ENCODE measurements around the gene KLHL26. TPM values are rescaled to one million over a fixed set of nuclear protein-coding genes. Genes with fewer than 3 reads are reported as not detected.

KLHL26 gene
- total and polyA plus RNA-seq, 2 of the 13 experiments (the other 11 are each of a cell fraction or from before 2014, with no cell fraction given), result 1.5 to 1.7 TPM

GRCh38 chr19:18610556-18611326 is 26.1 kb upstream of the KLHL26 start (continued):
- TF ChIP-seq, protein P1, sequence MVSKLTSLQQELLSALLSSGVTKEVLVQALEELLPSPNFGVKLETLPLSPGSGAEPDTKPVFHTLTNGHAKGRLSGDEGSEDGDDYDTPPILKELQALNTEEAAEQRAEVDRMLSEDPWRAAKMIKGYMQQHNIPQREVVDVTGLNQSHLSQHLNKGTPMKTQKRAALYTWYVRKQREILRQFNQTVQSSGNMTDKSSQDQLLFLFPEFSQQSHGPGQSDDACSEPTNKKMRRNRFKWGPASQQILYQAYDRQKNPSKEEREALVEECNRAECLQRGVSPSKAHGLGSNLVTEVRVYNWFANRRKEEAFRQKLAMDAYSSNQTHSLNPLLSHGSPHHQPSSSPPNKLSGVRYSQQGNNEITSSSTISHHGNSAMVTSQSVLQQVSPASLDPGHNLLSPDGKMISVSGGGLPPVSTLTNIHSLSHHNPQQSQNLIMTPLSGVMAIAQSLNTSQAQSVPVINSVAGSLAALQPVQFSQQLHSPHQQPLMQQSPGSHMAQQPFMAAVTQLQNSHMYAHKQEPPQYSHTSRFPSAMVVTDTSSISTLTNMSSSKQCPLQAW (CRISPR knock-in tag; IDR thresholded peaks at IDR 0.05), result no peak
- peak; percentile 87 for TF ChIP-seq GABPB1 (CRISPR knock-in tag; IDR thresholded peaks at IDR 0.05)
- TF ChIP-seq, protein P2, sequence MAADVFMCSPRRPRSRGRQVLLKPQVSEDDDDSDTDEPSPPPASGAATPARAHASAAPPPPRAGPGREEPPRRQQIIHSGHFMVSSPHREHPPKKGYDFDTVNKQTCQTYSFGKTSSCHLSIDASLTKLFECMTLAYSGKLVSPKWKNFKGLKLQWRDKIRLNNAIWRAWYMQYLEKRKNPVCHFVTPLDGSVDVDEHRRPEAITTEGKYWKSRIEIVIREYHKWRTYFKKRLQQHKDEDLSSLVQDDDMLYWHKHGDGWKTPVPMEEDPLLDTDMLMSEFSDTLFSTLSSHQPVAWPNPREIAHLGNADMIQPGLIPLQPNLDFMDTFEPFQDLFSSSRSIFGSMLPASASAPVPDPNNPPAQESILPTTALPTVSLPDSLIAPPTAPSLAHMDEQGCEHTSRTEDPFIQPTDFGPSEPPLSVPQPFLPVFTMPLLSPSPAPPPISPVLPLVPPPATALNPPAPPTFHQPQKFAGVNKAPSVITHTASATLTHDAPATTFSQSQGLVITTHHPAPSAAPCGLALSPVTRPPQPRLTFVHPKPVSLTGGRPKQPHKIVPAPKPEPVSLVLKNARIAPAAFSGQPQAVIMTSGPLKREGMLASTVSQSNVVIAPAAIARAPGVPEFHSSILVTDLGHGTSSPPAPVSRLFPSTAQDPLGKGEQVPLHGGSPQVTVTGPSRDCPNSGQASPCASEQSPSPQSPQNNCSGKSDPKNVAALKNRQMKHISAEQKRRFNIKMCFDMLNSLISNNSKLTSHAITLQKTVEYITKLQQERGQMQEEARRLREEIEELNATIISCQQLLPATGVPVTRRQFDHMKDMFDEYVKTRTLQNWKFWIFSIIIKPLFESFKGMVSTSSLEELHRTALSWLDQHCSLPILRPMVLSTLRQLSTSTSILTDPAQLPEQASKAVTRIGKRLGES (CRISPR knock-in tag; IDR thresholded peaks at IDR 0.05; ENCODE audit: borderline replicate concordance), result 0 out of 2 replicates have a peak, but pooled peaks have one; percentile 16
- no peak for TF ChIP-seq ZBED4 (CRISPR knock-in tag; IDR thresholded peaks at IDR 0.05; ENCODE audit: borderline replicate concordance)
- TF ChIP-seq IRF9 (CRISPR knock-in tag; IDR thresholded peaks at IDR 0.05; ENCODE audit: borderline replicate concordance), result no peak
- TF ChIP-seq, protein P3, sequence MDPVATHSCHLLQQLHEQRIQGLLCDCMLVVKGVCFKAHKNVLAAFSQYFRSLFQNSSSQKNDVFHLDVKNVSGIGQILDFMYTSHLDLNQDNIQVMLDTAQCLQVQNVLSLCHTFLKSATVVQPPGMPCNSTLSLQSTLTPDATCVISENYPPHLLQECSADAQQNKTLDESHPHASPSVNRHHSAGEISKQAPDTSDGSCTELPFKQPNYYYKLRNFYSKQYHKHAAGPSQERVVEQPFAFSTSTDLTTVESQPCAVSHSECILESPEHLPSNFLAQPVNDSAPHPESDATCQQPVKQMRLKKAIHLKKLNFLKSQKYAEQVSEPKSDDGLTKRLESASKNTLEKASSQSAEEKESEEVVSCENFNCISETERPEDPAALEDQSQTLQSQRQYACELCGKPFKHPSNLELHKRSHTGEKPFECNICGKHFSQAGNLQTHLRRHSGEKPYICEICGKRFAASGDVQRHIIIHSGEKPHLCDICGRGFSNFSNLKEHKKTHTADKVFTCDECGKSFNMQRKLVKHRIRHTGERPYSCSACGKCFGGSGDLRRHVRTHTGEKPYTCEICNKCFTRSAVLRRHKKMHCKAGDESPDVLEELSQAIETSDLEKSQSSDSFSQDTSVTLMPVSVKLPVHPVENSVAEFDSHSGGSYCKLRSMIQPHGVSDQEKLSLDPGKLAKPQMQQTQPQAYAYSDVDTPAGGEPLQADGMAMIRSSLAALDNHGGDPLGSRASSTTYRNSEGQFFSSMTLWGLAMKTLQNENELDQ (CRISPR knock-in tag; IDR thresholded peaks at IDR 0.05; ENCODE audit: borderline replicate concordance), result no peak
- no peak for TF ChIP-seq EZH2 (conservative IDR thresholded peaks at IDR 0.05; ENCODE audit: low read depth, low read length)
- TF ChIP-seq ZNF143 (CRISPR knock-in tag; IDR thresholded peaks at IDR 0.05), result no peak
- TF ChIP-seq ASH2L (IDR thresholded peaks at IDR 0.05; ENCODE audit: insufficient read length, low read depth, low read length), result no peak
- no peak for TF ChIP-seq ZNF230 (CRISPR knock-in tag; IDR thresholded peaks at IDR 0.05)
- TF ChIP-seq THRA (CRISPR knock-in tag; IDR thresholded peaks at IDR 0.05; ENCODE audit: borderline replicate concordance), result peak; percentile 97
